ENCODE data around the gene KRTAP29-1. TPM values are rescaled to one million over a fixed set of nuclear protein-coding genes. Genes with fewer than 3 reads are reported as not detected.

The KRTAP29-1 gene
- total RNA-seq, 3 donors from 2014 or later = not detected

- TF ChIP-seq CTCF (IDR thresholded peaks at IDR 0.05) = no peak
- intact Hi-C loops (cut with DNase I, micrococcal nuclease) = no loop called here
- DNase-seq (no peak), ATAC-seq (no peak)
- Histone ChIP-seq H3K36me3 (ENCODE audit: low read depth) (no peaks in the 10 kb centered on the region), H3K9me3 (peaks cover 5% of the 10 kb centered on the region), H3K4me1 (ENCODE audit: low read depth) (no peaks in the 10 kb centered on the region), H3K4me3 (no peak overlapping the region)
Measured at GRCh38 chr17:41318231-41318630, 15.6 kb upstream of the KRTAP29-1 start.

- Histone ChIP-seq H3K4me3 (no peak overlapping the region), H3K36me3 (ENCODE audit: low read depth) (no peaks in the 10 kb centered on the region), H3K9me3 (peaks cover 5% of the 10 kb centered on the region), H3K4me1 (ENCODE audit: low read depth) (no peaks in the 10 kb centered on the region)
- DNase-seq (no peak), ATAC-seq (no peak)
- intact Hi-C loops (cut with DNase I, micrococcal nuclease) = no loop called here
- no peak for TF ChIP-seq CTCF (IDR thresholded peaks at IDR 0.05)
Measured at GRCh38 chr17:41315814-41316445, 13.3 kb upstream of the KRTAP29-1 start.

GRCh38 chr17:41315204-41315794, 12.6 kb upstream of the KRTAP29-1 start, which contains the start of gene KRTAP17-1:
Gene KRTAP17-1 (minus strand): TSS chr17:41315710. CDS start chr17:41315650, 60 bp downstream.
- no peaks in the 10 kb centered on the region for H3K4me1 ChIP-seq (ENCODE audit: low read depth)
- H3K36me3 ChIP-seq (ENCODE audit: low read depth) = no peaks in the 10 kb centered on the region
- no peak within 1 kb of the TSS for H3K4me3 ChIP-seq
- intact Hi-C loops (cut with DNase I, micrococcal nuclease) = no loop called here
- no peak for ATAC-seq
- peaks cover 5% of the 10 kb centered on the region for H3K9me3 ChIP-seq
- DNase-seq = no peak
- no peak for TF ChIP-seq CTCF (IDR thresholded peaks at IDR 0.05)

GRCh38 chr17:41311111-41311510, 8.5 kb upstream of the KRTAP29-1 start:
- Histone ChIP-seq H3K36me3 (ENCODE audit: low read depth) (no peaks in the 10 kb centered on the region), H3K4me1 (ENCODE audit: low read depth) (no peaks in the 10 kb centered on the region), H3K9me3 (no peaks in the 10 kb centered on the region), H3K4me3 (no peak overlapping the region)
- ATAC-seq (no peak), DNase-seq (no peak)
- intact Hi-C loops (cut with DNase I, micrococcal nuclease) = no loop called here
- TF ChIP-seq CTCF (IDR thresholded peaks at IDR 0.05) = no peak

GRCh38 chr17:41308918-41309359, 6.3 kb upstream of the KRTAP29-1 start, which contains the start of gene KRTAP16-1:
Gene KRTAP16-1 (minus strand): TSS chr17:41309309. CDS start chr17:41309253, 56 bp downstream.
- Histone ChIP-seq H3K9me3 (no peaks in the 10 kb centered on the region), H3K36me3 (ENCODE audit: low read depth) (no peaks in the 10 kb centered on the region), H3K4me1 (ENCODE audit: low read depth) (no peaks in the 10 kb centered on the region), H3K4me3 (no peak within 1 kb of the TSS)
- peak in 1 of 3 donors; percentile 54 for DNase-seq
- no peak for TF ChIP-seq CTCF (IDR thresholded peaks at IDR 0.05)
- peak; percentile 42 for ATAC-seq
- intact Hi-C loops (cut with DNase I, micrococcal nuclease) = no loop called here
